AG09309 (cell line): ENCODE data around the gene PACS1.
"Not testable (repeated sequence)": the region's sequence is repeated elsewhere in the genome, so short reads cannot be mapped to it uniquely, and the experiment has no call there.

ENCODE experiments used
- DNase-seq: peaks from one replicate; pipeline ENCODE4 v3.0.0-alpha.2; 2010; ENCODE audit warnings: low read depth
- H3K4me3 ChIP-seq: 2 replicates; pipeline ENCODE4 v1.5.1; 2011; ENCODE audit warnings: mild to moderate bottlenecking, low read depth, low read length, moderate library complexity; ENCODE audit not compliant: control insufficient read depth
- TF ChIP-seq, protein P1 (sequence below): IDR thresholded peaks from 2 replicates; pipeline ENCODE4 v1.5.1; 2011; ENCODE audit warnings: mild to moderate bottlenecking, low read depth, low read length, inconsistent platforms; ENCODE audit not compliant: insufficient read depth, control insufficient read depth; ENCODE audit errors: missing control alignments

The PACS1 gene

DNA sequence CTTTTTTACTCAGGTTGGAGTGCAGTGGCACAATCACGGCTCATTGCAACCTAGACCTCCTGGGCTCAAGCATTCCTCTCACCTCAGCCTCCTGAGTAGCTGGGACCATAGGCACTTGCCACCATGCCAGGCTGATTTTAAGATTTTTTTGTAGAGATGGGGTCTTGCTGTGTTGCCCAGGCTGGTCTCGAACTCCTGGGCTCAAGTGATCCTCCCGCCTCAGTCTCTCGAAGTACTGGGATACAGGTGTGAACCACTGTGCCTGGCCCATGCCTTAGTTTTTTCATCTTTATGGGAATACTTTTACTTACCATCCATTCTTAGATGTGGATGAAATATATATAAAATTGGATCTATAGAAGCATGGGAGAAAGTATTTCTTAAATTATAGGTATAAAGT lies 5.2 kb downstream of the PACS1 start:
- H3K4me3 ChIP-seq, result no peak overlapping the region
- TF ChIP-seq, protein P1, sequence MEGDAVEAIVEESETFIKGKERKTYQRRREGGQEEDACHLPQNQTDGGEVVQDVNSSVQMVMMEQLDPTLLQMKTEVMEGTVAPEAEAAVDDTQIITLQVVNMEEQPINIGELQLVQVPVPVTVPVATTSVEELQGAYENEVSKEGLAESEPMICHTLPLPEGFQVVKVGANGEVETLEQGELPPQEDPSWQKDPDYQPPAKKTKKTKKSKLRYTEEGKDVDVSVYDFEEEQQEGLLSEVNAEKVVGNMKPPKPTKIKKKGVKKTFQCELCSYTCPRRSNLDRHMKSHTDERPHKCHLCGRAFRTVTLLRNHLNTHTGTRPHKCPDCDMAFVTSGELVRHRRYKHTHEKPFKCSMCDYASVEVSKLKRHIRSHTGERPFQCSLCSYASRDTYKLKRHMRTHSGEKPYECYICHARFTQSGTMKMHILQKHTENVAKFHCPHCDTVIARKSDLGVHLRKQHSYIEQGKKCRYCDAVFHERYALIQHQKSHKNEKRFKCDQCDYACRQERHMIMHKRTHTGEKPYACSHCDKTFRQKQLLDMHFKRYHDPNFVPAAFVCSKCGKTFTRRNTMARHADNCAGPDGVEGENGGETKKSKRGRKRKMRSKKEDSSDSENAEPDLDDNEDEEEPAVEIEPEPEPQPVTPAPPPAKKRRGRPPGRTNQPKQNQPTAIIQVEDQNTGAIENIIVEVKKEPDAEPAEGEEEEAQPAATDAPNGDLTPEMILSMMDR, result no peak
- no peak for DNase-seq

DNA sequence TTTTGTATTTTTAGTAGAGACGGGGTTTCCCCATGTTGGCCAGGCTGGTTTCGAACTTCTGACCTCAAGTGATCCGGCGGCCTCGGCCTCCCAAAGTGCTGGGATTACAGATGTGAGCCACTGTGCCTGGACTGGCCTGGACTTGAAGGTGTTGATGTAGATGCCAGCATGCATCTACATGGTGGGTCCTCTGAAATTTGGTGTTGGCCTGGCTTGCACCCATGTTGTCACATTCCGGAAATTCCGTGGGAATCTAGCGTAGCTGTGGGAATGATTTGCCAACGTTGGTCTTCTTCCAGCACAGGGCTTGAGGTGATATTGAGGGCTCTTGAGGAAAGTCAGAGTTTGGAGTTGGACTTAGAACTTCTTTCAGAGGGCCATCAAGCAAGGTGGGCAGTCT lies 6.5 kb downstream of the PACS1 start:
- TF ChIP-seq, protein P1, result no peak
- no peak overlapping the region for H3K4me3 ChIP-seq
- no peak for DNase-seq

DNA sequence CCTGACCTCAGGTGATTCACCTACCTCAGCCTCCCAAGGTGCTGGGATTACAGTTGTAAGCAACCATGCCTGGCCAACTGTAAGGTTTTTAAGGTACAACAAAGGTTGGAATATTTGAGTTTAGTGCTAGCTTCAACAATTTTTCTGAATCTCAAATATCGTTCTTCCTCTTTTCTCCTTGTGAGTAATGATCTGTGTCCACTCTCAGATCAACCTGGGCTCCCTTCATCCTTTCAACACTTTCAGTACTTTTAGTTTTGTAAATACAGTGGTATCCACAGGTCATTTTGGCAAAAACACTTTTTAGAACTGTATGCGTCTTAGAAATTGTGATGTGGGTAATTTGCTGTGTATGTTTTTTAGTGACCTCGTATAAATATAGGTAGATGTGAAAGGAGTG lies 7.9 kb downstream of the PACS1 start:
- TF ChIP-seq, protein P1, result no peak
- H3K4me3 ChIP-seq, result no peak overlapping the region
- DNase-seq, result no peak

DNA sequence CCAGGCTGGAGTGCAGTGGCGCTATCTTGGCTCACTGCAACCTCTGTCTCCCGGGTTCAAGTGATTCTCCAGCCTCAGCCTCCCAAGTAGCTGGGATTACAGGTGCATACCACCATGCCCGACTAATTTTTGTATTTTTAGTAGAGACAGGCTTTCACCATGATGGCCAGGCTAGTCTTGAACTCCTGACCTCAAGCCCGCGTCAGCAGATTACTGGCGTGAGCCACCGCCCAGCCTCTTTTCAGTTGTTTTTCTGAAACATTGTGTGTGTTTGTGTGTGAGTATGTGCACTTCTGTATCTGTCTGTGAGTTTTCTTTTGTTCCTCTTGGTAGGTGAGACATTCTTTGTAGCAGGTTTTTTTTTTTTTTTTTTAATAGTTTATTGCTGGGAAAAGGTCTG lies 8.9 kb downstream of the PACS1 start:
- DNase-seq, H3K4me3 ChIP-seq: not testable (repeated sequence)

DNA sequence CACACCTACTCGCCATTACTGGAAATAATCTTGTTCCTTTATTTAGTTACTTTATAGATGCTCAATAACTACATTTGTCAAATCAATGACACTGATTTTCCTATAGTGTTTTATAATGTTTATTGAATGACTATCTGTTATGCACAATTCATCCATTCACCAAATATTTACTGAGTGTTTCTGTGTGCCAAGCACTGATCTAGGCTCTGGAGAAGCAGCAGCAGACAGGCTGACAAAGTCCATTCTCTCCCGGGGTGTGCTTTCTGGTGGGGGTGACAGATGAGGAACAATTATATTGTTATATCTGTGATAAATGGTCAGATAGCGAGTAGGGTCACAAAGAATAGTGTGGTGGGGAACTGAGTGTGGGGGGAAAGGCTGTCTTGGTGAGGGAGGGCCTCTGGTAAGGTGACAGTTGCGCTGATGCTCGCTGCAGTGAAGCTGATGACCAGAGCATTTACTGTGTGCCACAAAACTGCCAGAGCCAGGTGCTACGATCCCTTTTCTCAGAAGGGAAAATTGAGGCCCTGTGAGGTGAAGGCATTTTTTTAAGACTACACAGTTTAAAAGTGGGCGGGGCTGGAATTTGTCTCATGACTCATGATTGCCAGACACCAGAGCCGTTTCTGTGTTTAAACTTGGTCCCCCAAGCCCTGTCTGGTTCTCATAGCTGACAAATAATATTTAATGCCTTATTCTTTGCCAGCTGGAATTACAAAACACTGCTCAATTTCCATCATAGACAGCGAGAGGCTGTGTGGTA lies 10.2 kb downstream of the PACS1 start:
- TF ChIP-seq, protein P1, result no peak
- peak; percentile 67 for DNase-seq
- H3K4me3 ChIP-seq, result no peak overlapping the region

DNA sequence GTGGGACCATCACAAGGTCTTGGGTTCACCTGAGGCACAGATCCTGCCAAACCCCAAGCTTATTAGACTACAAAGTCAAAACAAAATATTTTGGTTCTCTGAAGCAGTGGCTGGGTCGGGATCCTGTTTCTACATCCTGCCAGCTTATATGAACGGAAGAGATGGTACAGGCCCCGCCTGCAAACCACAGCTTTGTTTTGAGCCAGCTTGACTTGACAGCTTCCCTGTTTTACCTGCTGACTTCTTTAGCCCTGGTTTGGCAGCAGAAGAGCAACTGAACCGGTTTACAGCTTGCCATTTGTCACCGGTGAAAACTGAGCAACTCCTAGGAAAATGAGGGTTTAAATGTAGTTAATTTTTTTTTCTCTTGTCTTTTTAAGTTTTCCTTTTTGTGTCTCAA lies 11.4 kb downstream of the PACS1 start:
- no peak for DNase-seq
- TF ChIP-seq, protein P1, result no peak
- no peak overlapping the region for H3K4me3 ChIP-seq

DNA sequence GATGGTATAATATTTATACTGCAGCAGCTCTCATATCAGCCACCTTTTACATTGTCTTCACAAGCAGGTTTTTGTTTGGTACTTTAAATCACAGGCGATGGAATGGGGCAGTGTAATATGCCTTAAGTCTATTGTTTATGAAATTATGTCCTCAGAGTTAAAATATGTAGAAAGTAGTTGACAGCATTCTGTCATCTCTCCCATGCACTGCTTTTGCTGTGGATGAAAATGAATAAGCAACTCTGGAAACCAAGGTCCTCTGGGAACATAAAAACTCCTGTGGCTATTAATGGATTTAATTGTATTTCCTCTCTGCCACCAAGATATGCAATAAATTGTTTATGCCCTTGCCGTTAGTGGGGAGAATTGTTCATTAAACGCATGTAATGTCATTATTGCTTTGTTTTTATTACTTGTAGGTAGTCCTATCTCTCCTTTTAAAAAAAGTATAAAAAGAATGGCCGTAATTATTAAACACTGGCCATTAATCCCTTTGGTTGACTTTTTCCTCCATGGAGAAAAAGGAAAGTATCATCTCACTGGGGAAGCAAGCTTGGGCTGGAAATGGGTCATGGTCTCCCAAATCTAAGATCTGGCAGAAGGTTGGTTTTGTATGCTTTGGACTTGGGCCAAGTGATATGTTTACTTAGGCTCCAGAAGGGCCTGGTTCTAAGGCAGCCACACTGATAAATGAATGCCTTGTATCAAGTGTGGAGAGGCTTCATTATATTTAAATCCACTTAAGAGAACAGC lies 13.1 kb downstream of the PACS1 start:
- no peak for DNase-seq
- no peak overlapping the region for H3K4me3 ChIP-seq
- TF ChIP-seq, protein P1, result no peak
